BJ (cell line): ENCODE results near the gene ADIPOQ. TPM values are rescaled to one million over a fixed set of nuclear protein-coding genes. Genes with fewer than 3 reads are reported as not detected.
"Not testable (repeated sequence)": the region's sequence is repeated elsewhere in the genome, so short reads cannot be mapped to it uniquely, and the experiment has no call there.

Experiments used
- CTCF ChIA-PET: fragments of 350-600 bp; formaldehyde crosslinking; extraction: SDS; loops from one replicate; lab custom pipeline; 2021; ENCODE audit warnings: antibody characterized with exemption, inconsistent platforms; lab: Yijun Ruan, JAX
- POLR2A ChIA-PET: fragments of 300-600 bp; sonication (Branson Sonifier 250); formaldehyde crosslinking; extraction: SDS; loops from one replicate; lab custom pipeline; 2021; ENCODE audit warnings: antibody characterized with exemption; lab: Charles Lee
- DNase-seq: peaks from one replicate; pipeline ENCODE4 v3.0.0-alpha.2; 2011; ENCODE audit warnings: low read depth
- H3K27me3 ChIP-seq: 2 replicates; pipeline ENCODE4 v1.6.0; 2011; ENCODE audit warnings: low read length; ENCODE audit not compliant: control insufficient read depth, insufficient read depth
- H3K36me3 ChIP-seq: 2 replicates; pipeline ENCODE4 v1.5.1; 2011; ENCODE audit warnings: low read length; ENCODE audit not compliant: control insufficient read depth, insufficient read depth
- H3K4me3 ChIP-seq: 2 replicates; pipeline ENCODE4 v1.5.1; 2011; ENCODE audit warnings: low read depth, mild to moderate bottlenecking, control low read depth, low read length
- CTCF ChIP-seq: IDR thresholded peaks from 2 replicates; pipeline ENCODE4 v1.5.1; 2011; ENCODE audit warnings: low read depth, mild to moderate bottlenecking, control low read depth, inconsistent platforms, low read length, moderate library complexity; ENCODE audit not compliant: insufficient read depth
- polyA minus RNA-seq: library from RNA; depleted of rRNA, polyadenylated mRNA; stranded (reverse); fragments of >200 nt; gene quantifications from 2 replicates; pipeline ENCODE4 v1.2.3, GENCODE V29; 2011; rRNA and poly(A)+ RNA removed
- polyA plus RNA-seq: library from polyadenylated mRNA; depleted of rRNA; stranded (reverse); fragments of >200 nt; gene quantifications from 2 replicates; pipeline ENCODE4 v1.2.3, GENCODE V29; 2011; rRNA removed

The ADIPOQ gene
- polyA plus RNA-seq (not detected in 2 replicates), polyA minus RNA-seq (not detected in 2 replicates)

- POLR2A ChIA-PET = no interaction called here
- H3K4me3 ChIP-seq = no peak within 1 kb of the TSS
- CTCF ChIA-PET = no interaction called here
- DNase-seq = no peak
- peaks cover 18% of the 10 kb centered on the region for H3K27me3 ChIP-seq
- TF ChIP-seq CTCF = no peak
- H3K36me3 ChIP-seq = no peaks in the 10 kb centered on the region
Observed at GRCh38 chr3:186842426-186843038, at the start of gene ADIPOQ. TSS of gene ADIPOQ (plus strand) at chr3:186842710. CDS start at chr3:186853059, 10,349 bp downstream.

- DNase-seq = no peak
- Histone ChIP-seq H3K27me3 (no peaks in the 10 kb centered on the region), H3K4me3 (no peak overlapping the region), H3K36me3 (peaks cover 4% of the 10 kb centered on the region)
- POLR2A ChIA-PET = no interaction called here
- CTCF ChIA-PET = interaction anchor here (1.6 kb wide), 1 partner anchor 22 kb away, joined by 3 read pairs; no protein-coding TSS in a partner anchor
- TF ChIP-seq CTCF = no peak
Observed at GRCh38 chr3:186798239-186798874, 44.2 kb upstream of the ADIPOQ start.

GRCh38 chr3:186800285-186800684 is 42.2 kb upstream of the ADIPOQ start:
- TF ChIP-seq CTCF = no peak
- no peaks in the 10 kb centered on the region for H3K27me3 ChIP-seq
- POLR2A ChIA-PET = no interaction called here
- CTCF ChIA-PET = no interaction called here
- no peak overlapping the region for H3K4me3 ChIP-seq
- DNase-seq = no peak
- peaks cover 4% of the 10 kb centered on the region for H3K36me3 ChIP-seq

- TF ChIP-seq CTCF = no peak
- no peak for DNase-seq
- ChIA-PET POLR2A (no interaction called here), CTCF (interaction anchor here (0.6 to 0.7 kb wide), 3 partner anchors 46 to 186 kb away, joined by 3 to 4 read pairs (median 3); no protein-coding TSS in a partner anchor)
- peaks cover 4% of the 10 kb centered on the region for H3K36me3 ChIP-seq
- H3K27me3 ChIP-seq = no peaks in the 10 kb centered on the region
- H3K4me3 ChIP-seq = no peak overlapping the region
Observed at GRCh38 chr3:186802701-186803100, 39.8 kb upstream of the ADIPOQ start.

GRCh38 chr3:186803447-186803846 is 39.1 kb upstream of the ADIPOQ start:
- not testable (repeated sequence) for DNase-seq, H3K4me3 ChIP-seq, H3K27me3 ChIP-seq, H3K36me3 ChIP-seq
- ChIA-PET POLR2A (interaction anchor here (0.7 kb wide), 1 partner anchor 336 kb away, joined by 9 read pairs; the partner anchor contains the start of gene RPL39L), CTCF (interaction anchor here (0.9 kb wide), 1 partner anchor 18 kb away, joined by 3 read pairs; no protein-coding TSS in a partner anchor)
